GM23248 (cell line): Measurements from ENCODE around the gene CLCA1.

ENCODE experiments used
- EZH2 ChIP-seq: fragments of 200-600 bp; sonication (generic); IDR thresholded peaks from 2 replicates; pipeline ENCODE4 v1.6.1; 2018; ENCODE audit warnings: antibody characterized with exemption, mild to moderate bottlenecking; ENCODE audit not compliant: insufficient read depth, poor library complexity, severe bottlenecking
- EZH2phosphoT487 ChIP-seq: fragments of 200-600 bp; sonication (generic); IDR thresholded peaks from 2 replicates; pipeline ENCODE4 v1.6.1; 2018; ENCODE audit warnings: antibody characterized with exemption, moderate library complexity, mild to moderate bottlenecking, low read depth; ENCODE audit not compliant: insufficient read depth

- TF ChIP-seq EZH2 (no peak), EZH2phosphoT487 (no peak)
These were observed 34.8 kb downstream of the CLCA1 start for GRCh38 chr1:86503406-86504136.
